GM21360 (cell line): ENCODE results near the gene KCNK13.
"Not testable (repeated sequence)": the region's sequence is repeated elsewhere in the genome, so short reads cannot be mapped to it uniquely, and the experiment has no call there.

Experiments used
- ATAC-seq: cut with Tn5 transposase; IDR thresholded peaks from one replicate; pipeline ENCODE4 v1.9.1; 2021; ENCODE audit warnings: mild to moderate bottlenecking, moderate library complexity; ENCODE audit not compliant: unreplicated experiment

The KCNK13 gene

GRCh38 chr14:90061685-90062126 lies at the start of gene KCNK13:
Gene KCNK13, plus strand, starts transcription at chr14:90061994. Its CDS starts 212 bp downstream, at chr14:90062206.
- no peak for ATAC-seq

GRCh38 chr14:90017371-90017770 lies 44.4 kb upstream of the KCNK13 start:
- no peak for ATAC-seq

DNA sequence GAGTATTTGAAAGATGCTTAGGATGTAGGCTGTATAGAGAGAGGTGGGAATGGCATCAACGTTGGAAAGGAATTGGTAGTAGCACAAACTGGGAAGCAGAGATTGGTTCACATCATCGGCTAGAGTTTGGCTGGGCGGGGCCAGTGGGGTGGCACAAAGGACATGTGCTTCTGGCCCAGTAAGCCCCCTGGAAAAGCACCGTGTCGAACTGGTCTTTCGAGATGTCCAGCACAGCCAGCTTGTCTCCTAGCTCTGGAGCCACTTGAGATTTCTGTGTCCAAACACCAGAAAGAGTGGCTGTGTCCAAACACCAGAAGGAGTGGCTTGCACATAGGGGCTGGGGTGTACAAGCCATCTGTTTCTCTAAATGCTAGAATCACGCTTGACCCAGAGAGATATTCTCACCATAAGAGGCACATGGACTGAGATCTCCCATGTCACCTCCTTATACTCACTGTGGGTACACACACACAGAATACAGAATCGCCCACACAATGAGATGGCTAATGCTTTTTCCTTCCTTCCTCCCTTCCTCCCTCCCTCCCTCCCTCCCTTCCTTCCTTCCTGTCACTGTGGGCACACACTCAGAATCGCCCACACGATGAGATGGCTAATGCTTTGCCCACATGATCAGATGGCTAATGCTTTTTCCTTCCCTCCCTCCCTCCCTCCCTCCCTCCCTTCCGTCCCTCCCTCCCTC lies 41.8 kb upstream of the KCNK13 start:
- no peak for ATAC-seq

- no peak for ATAC-seq
These were observed 38.5 kb upstream of the KCNK13 start for GRCh38 chr14:90023176-90023896.

DNA sequence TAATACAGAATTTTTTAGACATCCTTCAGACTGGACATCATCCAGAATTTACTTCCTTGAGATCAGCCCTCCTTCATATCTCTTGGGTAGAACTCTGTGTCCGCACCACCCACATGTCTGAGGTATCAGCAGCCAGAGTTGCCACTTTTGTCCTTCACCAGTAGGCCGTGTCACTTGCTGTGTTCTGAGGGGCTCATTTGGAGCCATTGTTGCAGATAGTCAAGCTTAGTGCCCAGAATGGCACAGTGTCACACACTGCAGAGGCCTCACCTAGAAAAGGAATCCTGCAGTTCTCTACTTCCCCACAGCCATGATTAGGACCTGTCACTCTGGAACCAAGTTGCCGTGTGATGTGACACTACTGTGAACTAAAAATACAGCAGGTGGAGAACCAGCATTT lies 36.9 kb upstream of the KCNK13 start:
- no peak for ATAC-seq

- ATAC-seq: not testable (repeated sequence)
These were observed 35.2 kb upstream of the KCNK13 start for GRCh38 chr14:90026608-90027007.

GRCh38 chr14:90027842-90028241 lies 34.0 kb upstream of the KCNK13 start:
- no peak for ATAC-seq

- ATAC-seq: no peak
These were observed 27.6 kb upstream of the KCNK13 start for GRCh38 chr14:90034156-90034555.

DNA sequence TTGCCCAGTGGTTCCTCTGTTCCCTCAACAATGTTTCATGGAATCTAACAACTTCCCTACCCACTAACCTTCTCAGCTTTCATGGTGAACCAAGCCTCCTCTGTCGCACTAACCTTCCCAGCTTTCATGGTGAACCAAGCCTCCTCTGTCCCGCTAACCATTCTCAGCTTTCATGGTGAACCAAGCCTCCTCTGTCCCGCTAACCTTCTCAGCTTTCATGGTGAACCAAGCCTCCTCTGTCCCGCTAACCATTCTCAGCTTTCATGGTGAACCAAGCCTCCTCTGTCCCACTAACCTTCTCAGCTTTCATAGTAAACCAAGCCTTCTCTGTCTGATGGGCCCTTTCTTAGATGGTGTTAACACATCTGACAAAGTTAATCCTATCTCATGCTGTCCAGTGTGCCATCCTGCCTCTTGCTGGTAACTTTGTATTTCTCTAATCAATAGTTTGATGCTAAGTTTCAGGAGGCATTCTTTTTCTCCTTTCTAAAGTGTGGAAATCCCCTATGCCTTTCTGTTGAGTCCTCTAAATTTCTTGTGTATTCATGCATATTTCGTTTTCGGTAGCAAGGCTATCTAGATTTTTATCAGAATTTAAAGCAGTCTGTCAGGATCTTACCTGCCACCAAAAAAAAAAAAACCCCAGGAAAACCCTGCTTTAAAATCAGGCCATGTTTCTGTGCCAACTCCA lies 26.8 kb upstream of the KCNK13 start:
- ATAC-seq: no peak

GRCh38 chr14:90039253-90040010 lies 22.4 kb upstream of the KCNK13 start:
- ATAC-seq: no peak

DNA sequence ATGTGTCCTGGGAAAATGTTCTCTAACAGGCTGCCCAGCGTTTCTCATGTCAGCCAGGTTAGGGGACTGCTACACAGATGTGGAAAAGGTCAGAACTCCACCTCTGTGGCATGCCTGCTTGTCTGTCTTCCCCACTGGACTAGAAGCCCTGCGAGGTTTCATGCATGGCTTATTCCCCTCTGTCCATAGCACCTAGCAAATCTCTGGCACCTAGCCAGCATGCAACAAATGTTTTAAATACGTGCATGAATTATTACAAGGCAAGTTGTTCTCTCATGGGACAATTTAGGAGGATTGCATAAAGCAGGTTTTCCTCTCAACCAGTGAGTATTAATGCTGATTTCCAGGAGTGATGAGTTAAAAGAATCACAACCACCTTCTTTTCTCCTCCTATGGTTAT lies 21.4 kb upstream of the KCNK13 start:
- ATAC-seq: no peak

GRCh38 chr14:90042496-90043252 lies 19.1 kb upstream of the KCNK13 start:
- ATAC-seq: no peak

- ATAC-seq: no peak
These were observed 16.2 kb upstream of the KCNK13 start for GRCh38 chr14:90045616-90046015.

DNA sequence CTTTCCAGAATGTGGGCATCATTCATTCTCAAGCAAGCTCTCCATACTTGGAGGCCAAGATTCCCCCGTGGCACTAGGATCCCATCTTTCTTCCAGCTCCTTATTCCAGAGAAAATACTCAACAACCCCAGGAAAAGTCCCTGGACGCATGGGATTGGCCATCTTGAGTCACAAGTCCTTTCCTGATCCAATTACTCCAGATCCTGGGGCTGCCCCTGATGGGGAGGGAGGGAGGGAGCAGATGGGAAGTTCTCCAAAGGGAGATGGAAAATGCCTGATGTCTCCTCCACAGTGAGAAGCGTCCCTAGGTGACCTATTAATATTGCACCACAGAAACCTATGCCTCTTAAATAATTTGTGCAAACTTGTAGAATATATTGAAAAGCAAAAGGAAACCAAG lies 12.4 kb upstream of the KCNK13 start:
- ATAC-seq: no peak

DNA sequence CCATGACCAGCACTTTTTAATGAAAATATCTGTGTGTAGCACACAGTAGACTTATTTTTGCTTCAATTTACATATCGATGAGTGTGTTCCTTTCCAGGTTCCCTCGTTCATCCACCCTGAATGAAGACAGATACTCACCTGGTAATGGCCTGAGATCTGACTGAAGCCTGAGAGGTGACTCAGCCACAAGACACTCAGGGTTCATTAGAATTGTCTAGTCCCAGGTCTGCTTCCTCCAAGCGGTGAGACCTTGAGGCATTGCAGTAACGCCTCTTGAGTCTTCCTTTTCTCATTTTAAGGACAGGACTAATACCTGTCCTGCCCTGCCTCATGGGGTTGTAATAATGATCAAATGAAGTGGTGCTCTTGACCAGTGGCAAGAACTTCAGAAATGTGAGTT lies 11.5 kb upstream of the KCNK13 start:
- ATAC-seq: no peak

DNA sequence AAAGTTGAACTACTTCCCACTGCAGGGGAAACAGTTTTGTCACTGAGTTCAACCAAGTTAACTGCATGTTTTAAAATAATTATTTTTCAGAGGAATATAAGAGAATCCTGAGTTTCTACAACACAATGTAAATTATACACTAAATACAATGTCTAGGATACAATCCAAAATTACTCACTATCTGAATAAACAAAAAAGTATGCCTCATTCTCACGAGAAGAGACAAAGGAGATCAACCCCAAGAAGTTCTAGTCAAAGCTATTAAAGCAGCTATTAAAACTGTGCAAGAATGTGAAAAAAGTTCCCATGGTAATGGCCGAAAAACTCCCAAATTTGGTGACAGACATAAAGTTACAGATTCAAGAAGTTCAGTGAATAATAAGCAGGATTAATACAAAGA lies 8.8 kb upstream of the KCNK13 start:
- no peak for ATAC-seq

- no peak for ATAC-seq
These were observed 7.0 kb upstream of the KCNK13 start for GRCh38 chr14:90054803-90055202.

DNA sequence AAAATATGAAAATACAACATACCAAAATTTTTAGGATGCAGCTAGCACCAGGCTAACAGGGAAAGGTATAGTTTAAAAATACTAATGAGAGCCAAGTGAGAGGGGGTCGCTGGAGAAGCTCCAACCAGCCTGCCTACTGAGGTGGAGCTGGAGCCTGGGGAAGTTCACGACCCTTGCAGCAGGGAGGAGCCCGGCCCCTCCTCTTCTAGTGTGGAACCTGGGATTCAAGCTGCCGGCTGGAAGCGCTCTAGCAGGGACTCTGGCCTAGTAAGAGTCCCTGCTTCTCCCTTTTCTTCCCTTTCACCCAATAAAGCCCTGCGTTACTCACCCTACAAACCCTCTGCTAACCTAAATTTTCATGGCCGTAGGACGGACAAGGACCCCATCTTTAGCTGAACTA lies 5.0 kb upstream of the KCNK13 start:
- ATAC-seq: no peak

DNA sequence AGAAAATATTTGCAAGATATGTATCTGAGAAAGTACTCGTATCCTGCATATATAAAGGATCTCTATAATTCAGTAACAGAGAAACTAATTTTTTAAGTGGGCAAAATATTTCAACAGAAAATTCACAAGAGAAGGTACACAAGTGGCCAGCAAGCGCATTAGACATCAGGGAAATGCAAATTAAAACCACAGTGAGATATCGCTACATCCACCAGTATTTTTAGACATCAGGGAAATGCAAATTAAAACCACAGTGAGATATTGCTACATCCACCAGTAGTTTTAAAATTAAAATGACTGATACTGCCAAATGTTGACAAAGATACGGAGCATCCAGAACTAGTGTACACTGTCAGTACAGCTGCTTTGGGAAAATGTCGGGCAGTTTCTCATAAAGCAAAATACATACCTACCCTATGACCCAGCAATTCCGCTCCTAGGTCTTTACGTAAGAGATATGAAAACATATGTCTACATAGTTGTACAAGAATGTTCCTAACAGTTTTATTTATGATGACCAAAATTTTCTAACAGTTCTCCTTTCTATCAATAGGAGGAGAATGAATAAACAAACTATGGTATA lies 2.8 kb upstream of the KCNK13 start:
- ATAC-seq: no peak

GRCh38 chr14:90060312-90060964 lies 1.4 kb upstream of the KCNK13 start:
- ATAC-seq: peak; percentile 66
